KBM-7 (cell line): ENCODE results near the gene THBS1.

ENCODE experiments used
- DNase-seq: peaks from one replicate; pipeline ENCODE4 v3.0.0-alpha.2; 2015
- in situ Hi-C: fragments of 300-500 bp; cut with MboI; formaldehyde crosslinking; loops from 2 replicates; pipeline ENCODE4 v1.14.3; 2020; ENCODE audit warnings: low sequenced_read_pairs, low pct_unique_long_range_greater_than_20kb, mixed read lengths

THBS1 gene

GRCh38 chr15:39596358-39597051 lies 15.6 kb downstream of the THBS1 start:
- in situ Hi-C loops: loop anchor here (25.0 kb wide), 1 partner anchor 284 kb away; no protein-coding TSS in a partner anchor
- no peak for DNase-seq

- in situ Hi-C loops: loop anchor here (25.0 kb wide), 1 partner anchor 285 kb away; no protein-coding TSS in a partner anchor
- DNase-seq: no peak
Observed at GRCh38 chr15:39597336-39597735, 16.5 kb downstream of the THBS1 start.

- no peak for DNase-seq
- in situ Hi-C loops: loop anchor here (25.0 kb wide), 1 partner anchor 285 kb away; no protein-coding TSS in a partner anchor
Observed at GRCh38 chr15:39597751-39598185, 16.9 kb downstream of the THBS1 start.

DNA sequence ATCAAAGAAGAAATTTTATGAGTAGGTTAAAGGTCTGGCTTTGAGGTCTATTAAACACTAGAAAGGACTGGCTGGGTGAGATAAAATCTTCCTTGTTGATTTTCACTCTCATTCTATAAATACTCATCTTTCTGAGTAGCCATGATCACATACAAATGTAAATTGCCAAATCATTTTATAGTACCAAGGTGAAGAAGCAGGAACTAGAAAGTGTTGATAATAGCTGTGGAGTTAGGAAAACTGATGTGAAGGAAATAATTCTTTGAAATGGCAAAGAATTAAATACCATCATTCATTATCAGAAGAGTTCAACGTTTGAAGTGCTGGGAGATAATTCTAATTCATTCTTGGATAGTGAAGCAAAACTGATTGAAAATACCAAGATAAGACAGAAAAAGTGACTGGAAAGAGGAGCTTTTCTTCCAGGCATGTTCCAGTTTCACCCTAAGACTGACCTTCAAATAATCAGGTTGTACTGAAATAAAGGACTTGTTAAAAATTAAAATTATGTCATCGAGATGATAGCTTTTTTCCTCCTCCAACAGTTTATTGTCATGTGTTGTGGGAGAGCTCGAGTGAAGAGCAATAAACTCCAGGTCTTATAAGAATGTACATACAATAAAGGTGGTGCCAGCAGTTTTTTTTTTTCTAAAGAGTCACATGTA lies 17.4 kb downstream of the THBS1 start:
- DNase-seq: no peak
- in situ Hi-C loops: loop anchor here (25.0 kb wide), 1 partner anchor 286 kb away; no protein-coding TSS in a partner anchor

GRCh38 chr15:39598958-39599845 lies 18.3 kb downstream of the THBS1 start:
- DNase-seq: no peak
- in situ Hi-C loops: loop anchor here (25.0 kb wide), 1 partner anchor 287 kb away; no protein-coding TSS in a partner anchor

- no peak for DNase-seq
- in situ Hi-C loops: loop anchor here (25.0 kb wide), 1 partner anchor 288 kb away; no protein-coding TSS in a partner anchor
Observed at GRCh38 chr15:39599871-39600270, 19.0 kb downstream of the THBS1 start.

- DNase-seq: no peak
- in situ Hi-C loops: no loop called here
Observed at GRCh38 chr15:39602143-39602542, 21.3 kb downstream of the THBS1 start.

DNA sequence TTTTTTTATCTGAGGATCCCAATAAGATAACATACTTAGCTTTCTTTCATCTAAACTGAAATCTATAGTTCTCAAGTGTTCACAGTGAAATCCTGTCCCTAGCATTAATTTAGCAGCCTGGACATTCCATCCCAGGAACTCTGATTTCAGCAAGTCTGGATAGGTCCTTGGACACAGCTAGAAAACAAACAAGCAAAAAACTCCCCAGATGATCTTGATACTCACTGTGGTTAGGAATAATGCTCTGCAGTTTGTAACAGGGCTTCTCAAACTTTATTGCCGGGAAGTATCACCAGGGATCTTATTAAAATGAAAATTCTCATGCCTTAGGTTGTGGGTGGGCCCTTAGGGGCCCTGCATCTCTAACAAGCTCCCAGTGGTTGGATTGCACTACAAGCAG lies 24.3 kb downstream of the THBS1 start:
- in situ Hi-C loops: no loop called here
- no peak for DNase-seq

GRCh38 chr15:39608185-39609139 lies 27.6 kb downstream of the THBS1 start:
- in situ Hi-C loops: no loop called here

DNA sequence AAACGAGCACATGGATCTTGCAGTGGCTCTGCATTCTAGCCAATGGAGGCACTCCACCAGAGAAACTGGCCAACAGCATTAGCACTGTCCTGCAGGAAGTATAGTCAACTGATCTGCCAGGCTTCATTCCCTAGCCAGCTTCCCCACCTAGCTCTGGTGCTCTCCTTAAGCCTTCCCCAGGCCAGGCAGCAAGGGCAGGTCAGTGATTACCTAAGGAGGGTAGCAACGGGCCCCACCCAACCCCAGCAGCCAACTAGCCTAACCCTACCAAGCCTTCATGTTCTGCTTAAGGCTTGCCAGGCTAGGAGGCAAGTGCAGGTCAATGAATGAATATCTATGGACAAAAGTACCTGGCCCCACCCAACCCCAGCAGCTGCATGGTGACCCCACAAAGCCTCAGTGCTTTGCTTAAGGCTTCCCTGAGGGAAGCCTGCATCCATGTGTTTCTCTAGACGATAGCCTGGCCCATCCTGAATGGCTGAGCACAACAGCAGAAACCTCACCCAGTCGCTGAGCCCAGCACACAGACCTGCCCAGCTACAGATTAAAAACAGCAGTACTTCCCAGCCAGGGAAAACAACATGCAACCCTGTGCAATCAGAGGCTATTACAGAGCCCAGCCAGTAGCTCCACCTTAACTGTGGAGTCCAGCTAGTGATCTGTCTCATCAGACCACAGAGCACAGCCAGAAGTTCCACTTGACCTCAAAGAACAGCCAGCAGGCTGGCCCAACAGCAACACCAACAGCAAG lies 28.5 kb downstream of the THBS1 start:
- in situ Hi-C loops: no loop called here
- no peak for DNase-seq

More at GRCh38 chr15:39608185-39609139, 27.6 kb downstream of the THBS1 start:
- DNase-seq: no peak

DNA sequence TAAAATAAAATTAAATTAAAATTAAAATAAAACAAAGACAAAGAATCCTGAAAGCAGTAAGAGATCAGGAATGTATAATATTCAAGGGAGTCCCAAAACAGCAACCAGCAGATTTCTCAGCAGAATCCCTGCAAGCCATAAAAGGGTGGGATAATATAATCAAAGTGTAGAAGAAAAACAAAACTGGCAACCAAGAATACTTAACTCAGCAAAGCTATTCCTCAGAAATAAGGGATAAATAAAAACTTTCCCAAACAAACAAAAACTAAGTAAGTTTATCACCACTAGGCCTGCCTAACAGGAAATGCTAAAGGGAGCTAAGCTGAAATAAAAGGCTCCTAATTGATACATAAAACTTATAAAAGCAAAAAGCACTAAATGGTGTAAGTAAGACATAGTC lies 29.8 kb downstream of the THBS1 start:
- DNase-seq: no peak
- in situ Hi-C loops: no loop called here

DNA sequence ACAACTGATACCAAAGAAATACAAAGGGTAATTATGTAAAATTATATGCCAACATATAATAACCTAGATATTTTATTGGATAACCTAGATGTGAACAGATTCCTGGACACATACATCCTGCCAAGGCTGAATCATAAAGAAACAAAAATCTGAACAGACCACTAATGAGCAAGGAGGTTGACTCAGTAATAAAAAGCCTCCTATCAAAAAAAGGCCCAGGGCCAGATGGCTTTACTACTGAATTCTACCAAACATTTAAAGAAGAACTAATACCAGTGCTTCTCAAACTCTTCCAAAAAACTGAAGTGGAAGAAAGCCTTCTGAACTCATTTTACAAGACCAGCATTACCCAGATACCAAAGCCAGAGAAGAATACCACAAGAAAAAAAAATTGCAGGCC lies 32.4 kb downstream of the THBS1 start:
- DNase-seq: no peak

GRCh38 chr15:39613861-39614260 lies 33.0 kb downstream of the THBS1 start:
- DNase-seq: no peak
- in situ Hi-C loops: no loop called here

More for the DNA sequence above, 32.4 kb downstream of the THBS1 start:
- in situ Hi-C loops: no loop called here

- in situ Hi-C loops: no loop called here
- DNase-seq: no peak
Observed at GRCh38 chr15:39616731-39617455, 36.0 kb downstream of the THBS1 start.

GRCh38 chr15:39618063-39618823 lies 37.4 kb downstream of the THBS1 start:
- in situ Hi-C loops: no loop called here
- DNase-seq: no peak

DNA sequence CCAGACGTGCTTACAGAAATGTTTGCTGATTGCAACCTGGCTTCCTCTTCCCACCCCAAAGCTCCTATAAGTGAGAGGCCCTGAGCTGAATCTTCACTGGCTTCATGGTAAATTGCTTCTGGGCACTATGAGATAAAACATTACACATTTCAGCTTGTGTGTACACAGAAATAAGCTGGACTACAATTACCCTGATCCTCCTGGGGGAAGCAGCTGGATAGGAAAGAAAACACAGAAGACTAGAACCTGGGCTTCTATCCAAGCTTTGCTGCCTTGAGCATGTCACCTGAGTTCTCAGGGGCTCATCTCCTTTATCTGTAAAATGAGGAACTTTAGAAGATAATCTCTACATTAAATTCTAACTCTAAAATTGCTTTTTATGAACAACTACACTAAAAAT lies 40.3 kb downstream of the THBS1 start:
- in situ Hi-C loops: no loop called here
- DNase-seq: no peak
